HG02610 (cell line): ENCODE measurements around the gene ARHGEF28.

Source experiments
- ATAC-seq: cut with Tn5 transposase; IDR thresholded peaks from one replicate; pipeline ENCODE4 v1.9.1; 2021; ENCODE audit warnings: mild to moderate bottlenecking, moderate library complexity; ENCODE audit not compliant: unreplicated experiment

ARHGEF28 gene

GRCh38 chr5:73617510-73618279 is 8.3 kb upstream of the ARHGEF28 start:
- no peak for ATAC-seq

GRCh38 chr5:73619606-73620333 is 6.2 kb upstream of the ARHGEF28 start:
- ATAC-seq, result no peak

- ATAC-seq, result no peak
Measured at GRCh38 chr5:73620334-73620687, 5.7 kb upstream of the ARHGEF28 start.

- ATAC-seq, result no peak
Measured at GRCh38 chr5:73623060-73623459, 2.9 kb upstream of the ARHGEF28 start.

- no peak for ATAC-seq
Measured at GRCh38 chr5:73623901-73624404, 2.0 kb upstream of the ARHGEF28 start.

GRCh38 chr5:73624888-73625287 is 1.1 kb upstream of the ARHGEF28 start:
- no peak for ATAC-seq

GRCh38 chr5:73625372-73625943 is 538 bp upstream of the ARHGEF28 start:
- no peak for ATAC-seq

- ATAC-seq, result no peak
Measured at GRCh38 chr5:73626814-73627313, 868 bp downstream of the ARHGEF28 start.

GRCh38 chr5:73629456-73629855 is 3.5 kb downstream of the ARHGEF28 start:
- ATAC-seq, result no peak

GRCh38 chr5:73630765-73631164 is 4.8 kb downstream of the ARHGEF28 start:
- no peak for ATAC-seq

- ATAC-seq, result no peak
Measured at GRCh38 chr5:73631500-73631899, 5.5 kb downstream of the ARHGEF28 start.

- ATAC-seq, result no peak
Measured at GRCh38 chr5:73633060-73633459, 7.1 kb downstream of the ARHGEF28 start.

- no peak for ATAC-seq
Measured at GRCh38 chr5:73636408-73636807, 10.4 kb downstream of the ARHGEF28 start.

GRCh38 chr5:73637565-73637964 is 11.6 kb downstream of the ARHGEF28 start:
- ATAC-seq, result no peak

- ATAC-seq, result no peak
Measured at GRCh38 chr5:73638344-73639095, 12.5 kb downstream of the ARHGEF28 start.

- no peak for ATAC-seq
Measured at GRCh38 chr5:73640861-73641320, 14.9 kb downstream of the ARHGEF28 start.

GRCh38 chr5:73641811-73642210 is 15.8 kb downstream of the ARHGEF28 start:
- no peak for ATAC-seq

GRCh38 chr5:73642344-73642743 is 16.3 kb downstream of the ARHGEF28 start:
- ATAC-seq, result no peak

GRCh38 chr5:73644385-73644963 is 18.5 kb downstream of the ARHGEF28 start:
- ATAC-seq, result no peak

- no peak for ATAC-seq
Measured at GRCh38 chr5:73647721-73648120, 21.7 kb downstream of the ARHGEF28 start.
